HG03521 (cell line): ENCODE measurements around the gene CHEK2.
"Not testable (repeated sequence)": the region's sequence is repeated elsewhere in the genome, so short reads cannot be mapped to it uniquely, and the experiment has no call there.

ENCODE experiments used
- ATAC-seq: cut with Tn5 transposase; IDR thresholded peaks from one replicate; pipeline ENCODE4 v1.9.1; 2021; ENCODE audit warnings: mild to moderate bottlenecking, moderate library complexity; ENCODE audit not compliant: unreplicated experiment

CHEK2 gene

GRCh38 chr22:28693041-28693760, 48.4 kb downstream of the CHEK2 start:
- not testable (repeated sequence) for ATAC-seq

- not testable (repeated sequence) for ATAC-seq
Observed at GRCh38 chr22:28689796-28690195, 51.8 kb downstream of the CHEK2 start.

DNA sequence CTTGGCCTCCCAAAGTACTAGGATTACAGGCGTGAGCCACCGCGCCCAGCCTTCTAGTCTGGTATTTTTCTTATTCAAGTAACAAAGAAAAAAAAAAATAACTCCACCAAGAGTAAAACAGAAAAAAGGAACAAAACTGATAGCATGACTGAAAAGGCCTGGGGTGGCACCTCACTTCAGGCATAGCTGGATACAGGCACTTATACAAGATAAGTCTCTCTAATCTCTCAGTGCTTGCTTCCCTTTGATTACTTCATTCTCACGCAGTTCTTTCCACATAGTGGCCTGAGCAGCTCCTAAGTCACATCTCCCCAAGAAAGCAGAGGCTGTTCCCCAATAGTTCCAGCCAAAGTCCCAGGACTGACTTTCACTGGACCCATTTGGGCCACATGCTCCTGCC, 58.7 kb downstream of the CHEK2 start:
- ATAC-seq, result not testable (repeated sequence)

DNA sequence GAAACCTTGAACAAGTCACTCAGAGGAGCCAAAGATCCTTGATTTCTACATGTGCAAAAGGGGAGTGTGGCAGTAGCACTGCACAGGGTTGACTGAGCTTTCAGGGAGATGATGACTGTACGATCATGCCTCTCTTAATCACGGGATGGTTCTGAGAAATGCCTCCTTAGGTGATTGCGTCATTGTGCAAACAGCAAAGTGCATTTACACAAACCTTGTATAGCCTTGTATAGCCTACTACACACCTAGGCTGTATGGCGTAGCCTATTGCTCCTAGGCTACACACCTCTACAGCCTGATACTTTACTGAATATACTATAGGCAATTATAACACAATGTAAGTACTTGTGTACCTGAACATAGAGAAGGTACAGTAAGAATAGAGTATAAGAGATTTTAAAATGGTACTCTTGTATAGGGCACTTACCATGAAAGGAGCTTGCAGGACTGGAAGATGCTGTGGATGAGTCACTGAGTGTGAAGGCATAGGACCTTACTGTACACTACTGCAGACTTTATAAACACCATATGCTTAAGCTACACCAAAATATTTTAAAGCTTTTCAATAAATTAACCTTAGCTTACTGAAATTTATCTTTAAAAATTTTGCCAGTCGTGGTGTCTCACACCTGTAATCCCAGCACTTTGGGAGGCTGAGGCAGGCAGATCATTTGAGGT, 60.7 kb downstream of the CHEK2 start:
- not testable (repeated sequence) for ATAC-seq

DNA sequence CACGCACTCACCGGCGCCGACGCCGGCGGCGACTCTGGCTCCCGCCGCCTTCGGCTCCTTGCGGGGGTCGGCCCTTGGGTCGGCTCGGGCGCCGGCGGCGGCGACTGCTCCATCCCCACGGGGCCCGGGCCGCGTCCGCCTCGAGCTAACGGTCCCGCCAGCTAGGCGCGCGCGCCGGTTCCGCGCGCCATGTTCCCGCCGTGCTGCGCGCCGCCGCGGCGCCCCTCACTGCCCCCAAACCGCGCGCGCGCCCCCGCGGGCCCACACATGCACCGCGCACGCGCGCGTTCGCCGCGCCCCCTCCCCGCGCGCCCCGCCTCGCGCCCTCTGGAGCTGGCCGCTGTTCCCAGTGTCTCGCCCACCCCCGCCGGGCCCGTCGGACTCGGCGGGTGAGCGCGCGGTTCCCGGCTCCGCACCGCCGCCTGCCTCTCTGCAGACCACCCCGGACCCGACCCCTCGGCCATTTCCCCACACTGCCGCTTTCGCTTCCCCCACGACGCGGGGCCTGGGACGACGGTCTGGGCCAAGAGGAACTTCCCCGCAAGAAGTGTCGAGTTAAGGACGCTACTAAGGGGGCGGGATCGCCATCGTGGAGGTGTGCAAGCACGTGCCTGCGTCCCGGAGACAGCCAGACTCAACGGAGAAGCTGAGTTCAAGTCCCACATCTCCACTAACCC, 61.9 kb downstream of the CHEK2 start, which contains the start of gene TTC28:
Gene TTC28 (minus strand): TSS at position 230 of the 677 bp plus-strand sequence. CDS start 117 bp downstream, at position 113.
- ATAC-seq, result not testable (repeated sequence)

- ATAC-seq, result not testable (repeated sequence)
Observed at GRCh38 chr22:28678778-28679610, 62.6 kb downstream of the CHEK2 start.

GRCh38 chr22:28678170-28678569, 63.5 kb downstream of the CHEK2 start:
- ATAC-seq, result not testable (repeated sequence)

DNA sequence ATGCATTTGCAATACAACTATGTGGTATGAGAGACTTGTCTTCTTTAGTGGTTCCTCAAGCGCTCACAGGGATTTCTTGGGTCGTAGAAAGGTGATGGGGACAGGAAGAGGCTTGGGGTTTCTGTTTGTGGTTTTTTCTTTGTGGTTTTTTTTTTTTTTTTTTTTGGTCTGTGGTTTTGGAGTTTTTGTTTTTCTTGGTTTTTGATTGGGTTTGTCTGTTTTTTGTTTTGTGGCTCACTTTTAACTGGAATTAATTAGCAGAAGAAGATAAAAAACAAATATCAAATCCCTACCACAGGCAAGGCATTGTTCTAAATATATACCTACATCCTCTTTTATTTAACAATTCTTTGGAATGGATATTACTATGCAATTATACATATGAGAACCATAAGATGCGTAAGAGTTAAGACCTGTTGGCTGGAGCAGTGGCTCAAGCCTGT, 67.5 kb downstream of the CHEK2 start:
- no peak for ATAC-seq

GRCh38 chr22:28670756-28671155, 70.9 kb downstream of the CHEK2 start:
- no peak for ATAC-seq

- no peak for ATAC-seq
Observed at GRCh38 chr22:28670161-28670560, 71.5 kb downstream of the CHEK2 start.

- ATAC-seq, result no peak
Observed at GRCh38 chr22:28669387-28669786, 72.2 kb downstream of the CHEK2 start.

DNA sequence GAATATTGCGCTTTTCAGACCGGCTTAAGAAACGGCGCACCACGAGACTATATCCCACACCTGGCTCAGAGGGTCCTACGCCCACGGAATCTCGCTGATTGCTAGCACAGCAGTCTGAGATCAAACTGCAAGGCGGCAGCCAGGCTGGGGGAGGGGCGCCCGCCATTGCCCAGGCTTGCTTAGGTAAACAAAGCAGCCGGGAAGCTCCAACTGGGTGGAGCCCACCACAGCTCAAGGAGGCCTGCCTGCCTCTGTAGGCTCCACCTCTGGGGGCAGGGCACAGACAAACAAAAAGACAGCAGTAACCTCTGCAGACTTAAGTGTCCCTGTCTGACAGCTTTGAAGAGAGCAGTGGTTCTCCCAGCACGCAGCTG, 78.1 kb downstream of the CHEK2 start:
- ATAC-seq, result not testable (repeated sequence)

DNA sequence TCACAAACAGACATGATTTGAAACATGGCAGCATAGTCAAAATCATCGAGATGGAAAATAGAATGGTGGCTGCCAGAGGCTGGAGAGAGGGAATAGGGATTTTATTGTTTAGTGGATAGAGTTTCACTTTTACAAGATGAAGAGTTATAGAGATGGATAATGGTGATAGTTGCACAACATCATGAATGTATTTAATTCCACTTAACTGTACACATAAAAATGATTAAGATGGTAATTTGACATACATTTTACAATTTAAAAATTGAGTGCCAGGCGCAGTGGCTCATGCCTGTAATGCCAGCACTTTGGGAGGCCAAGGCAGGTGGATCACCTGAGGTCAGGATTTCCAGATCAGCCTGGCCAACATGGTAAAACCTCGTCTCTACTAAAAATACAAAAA, 83.2 kb downstream of the CHEK2 start:
- ATAC-seq, result no peak

GRCh38 chr22:28656181-28656580, 85.4 kb downstream of the CHEK2 start:
- no peak for ATAC-seq

GRCh38 chr22:28650463-28650862, 91.2 kb downstream of the CHEK2 start:
- no peak for ATAC-seq

- ATAC-seq, result no peak
Observed at GRCh38 chr22:28648792-28649191, 92.8 kb downstream of the CHEK2 start.

- ATAC-seq, result no peak
Observed at GRCh38 chr22:28647216-28647615, 94.4 kb downstream of the CHEK2 start.

DNA sequence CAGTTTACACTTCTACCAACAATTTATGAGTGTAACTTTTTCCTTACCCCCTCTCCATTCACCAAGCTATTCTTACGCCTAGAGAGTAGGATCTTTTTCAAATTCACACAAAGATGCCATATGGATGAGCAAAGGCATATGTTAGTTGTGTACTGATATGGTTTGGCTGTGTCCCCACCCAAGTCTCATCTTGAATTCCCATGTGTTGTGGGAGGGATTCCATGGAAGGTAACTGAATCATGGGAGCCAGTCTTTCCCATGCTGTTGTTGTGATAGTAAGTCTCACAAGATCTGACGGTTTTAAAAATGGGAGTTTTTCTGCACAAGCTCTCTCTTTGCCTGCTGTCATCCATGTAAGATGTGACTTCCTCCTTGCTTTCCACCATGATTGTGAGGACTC, 102.3 kb downstream of the CHEK2 start:
- no peak for ATAC-seq
